Neural progenitor cell (in vitro differentiated cells): ENCODE results near the gene NEU4.

Experiments used
- EZH2phosphoT487 ChIP-seq: fragments of 200-600 bp; sonication (generic); IDR thresholded peaks from 2 replicates; pipeline ENCODE4 v1.6.1; 2017; ENCODE audit warnings: antibody characterized with exemption
- TF ChIP-seq, protein P1 (sequence below): fragments of 200-600 bp; sonication (generic); IDR thresholded peaks from 2 replicates; pipeline ENCODE4 v1.5.1; 2017; ENCODE audit warnings: antibody characterized with exemption, mild to moderate bottlenecking

DNA sequence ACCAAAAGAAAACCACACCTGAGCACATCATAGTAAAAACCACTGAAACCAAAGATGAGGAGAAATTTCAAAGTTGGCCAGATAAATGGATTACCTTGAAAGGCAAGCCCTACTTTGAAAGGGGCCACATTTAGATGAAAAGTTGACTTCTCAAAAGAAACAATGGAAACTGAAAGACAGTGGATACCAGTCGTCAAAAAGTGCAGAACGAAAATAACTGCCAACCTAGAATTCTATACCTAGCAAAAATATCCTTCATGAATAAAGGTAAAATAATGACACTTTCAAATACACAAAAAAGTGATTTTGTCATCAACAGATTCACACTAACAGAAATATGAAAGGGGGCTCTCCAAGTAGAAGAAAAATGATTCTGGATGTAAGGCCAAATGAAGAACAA, 18.4 kb downstream of the NEU4 start:
- TF ChIP-seq, protein P1, sequence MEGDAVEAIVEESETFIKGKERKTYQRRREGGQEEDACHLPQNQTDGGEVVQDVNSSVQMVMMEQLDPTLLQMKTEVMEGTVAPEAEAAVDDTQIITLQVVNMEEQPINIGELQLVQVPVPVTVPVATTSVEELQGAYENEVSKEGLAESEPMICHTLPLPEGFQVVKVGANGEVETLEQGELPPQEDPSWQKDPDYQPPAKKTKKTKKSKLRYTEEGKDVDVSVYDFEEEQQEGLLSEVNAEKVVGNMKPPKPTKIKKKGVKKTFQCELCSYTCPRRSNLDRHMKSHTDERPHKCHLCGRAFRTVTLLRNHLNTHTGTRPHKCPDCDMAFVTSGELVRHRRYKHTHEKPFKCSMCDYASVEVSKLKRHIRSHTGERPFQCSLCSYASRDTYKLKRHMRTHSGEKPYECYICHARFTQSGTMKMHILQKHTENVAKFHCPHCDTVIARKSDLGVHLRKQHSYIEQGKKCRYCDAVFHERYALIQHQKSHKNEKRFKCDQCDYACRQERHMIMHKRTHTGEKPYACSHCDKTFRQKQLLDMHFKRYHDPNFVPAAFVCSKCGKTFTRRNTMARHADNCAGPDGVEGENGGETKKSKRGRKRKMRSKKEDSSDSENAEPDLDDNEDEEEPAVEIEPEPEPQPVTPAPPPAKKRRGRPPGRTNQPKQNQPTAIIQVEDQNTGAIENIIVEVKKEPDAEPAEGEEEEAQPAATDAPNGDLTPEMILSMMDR, result no peak
- no peak for TF ChIP-seq EZH2phosphoT487
